Measurements from ENCODE around the gene ABCB9.
"Not testable (repeated sequence)": the region's sequence is repeated elsewhere in the genome, so short reads cannot be mapped to it uniquely, and the experiment has no call there.

ABCB9 gene

GRCh38 chr12:122934722-122935121 lies 31.5 kb downstream of the ABCB9 start:
- no peak for DNase-seq

DNA sequence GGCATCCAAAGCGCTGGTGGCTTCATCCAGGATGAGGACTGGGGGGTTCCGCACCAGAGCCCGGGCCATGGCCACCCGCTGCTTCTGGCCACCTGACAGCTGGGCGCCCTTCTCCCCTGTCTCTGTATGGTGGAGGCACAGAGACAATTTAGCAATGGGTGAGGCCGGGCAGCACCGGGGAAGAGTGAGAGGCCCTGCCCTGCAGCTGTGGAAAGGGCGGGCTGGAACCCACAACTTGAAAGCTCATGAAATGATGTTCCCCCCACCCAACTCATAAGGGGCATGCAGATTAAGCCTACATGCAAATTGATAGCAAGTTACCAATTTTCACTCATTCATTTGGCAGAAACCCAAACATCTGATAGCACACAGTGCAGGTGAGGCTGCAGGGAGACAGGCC lies 34.1 kb downstream of the ABCB9 start:
- no peak for DNase-seq

DNA sequence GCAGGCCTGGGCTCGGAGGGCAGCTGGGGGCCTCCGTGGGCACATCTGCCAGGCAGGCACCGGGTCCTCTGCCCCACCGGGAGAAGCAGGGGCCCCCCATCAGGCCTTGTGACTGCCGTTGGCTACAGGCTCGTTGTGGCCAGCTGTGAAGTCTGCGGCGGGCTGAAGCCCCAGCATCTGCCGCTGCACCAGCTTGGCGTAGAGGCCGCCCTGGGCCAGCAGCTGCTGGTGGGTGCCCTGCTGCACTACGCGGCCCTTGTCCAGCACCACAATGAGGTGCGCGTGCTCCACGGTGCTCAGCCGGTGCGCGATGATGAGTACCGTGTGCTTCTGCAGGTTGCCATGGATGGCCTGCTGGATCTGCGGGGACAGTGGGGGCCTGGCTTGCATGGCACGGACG lies 36.5 kb downstream of the ABCB9 start:
- no peak for DNase-seq

DNA sequence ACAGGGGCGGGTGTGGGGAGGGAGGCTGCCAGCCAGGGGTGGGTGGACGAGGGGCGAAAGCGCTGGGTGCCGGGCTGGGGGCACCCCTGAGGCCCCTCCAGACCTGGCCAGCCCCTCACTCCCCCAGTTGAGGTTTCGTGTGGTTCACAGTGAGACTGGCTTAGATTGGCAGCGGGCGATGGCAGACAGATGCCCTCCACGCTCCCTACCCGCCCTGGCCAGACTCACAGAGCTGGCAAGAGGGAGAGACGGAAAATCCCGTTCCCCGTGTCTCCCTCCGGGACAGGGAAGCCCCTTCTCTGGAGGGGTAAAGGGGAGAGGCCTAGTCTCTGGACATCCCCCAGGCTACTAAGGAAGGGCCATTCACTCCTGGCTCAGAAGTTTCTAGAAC lies 37.1 kb downstream of the ABCB9 start:
- no peak for DNase-seq

DNA sequence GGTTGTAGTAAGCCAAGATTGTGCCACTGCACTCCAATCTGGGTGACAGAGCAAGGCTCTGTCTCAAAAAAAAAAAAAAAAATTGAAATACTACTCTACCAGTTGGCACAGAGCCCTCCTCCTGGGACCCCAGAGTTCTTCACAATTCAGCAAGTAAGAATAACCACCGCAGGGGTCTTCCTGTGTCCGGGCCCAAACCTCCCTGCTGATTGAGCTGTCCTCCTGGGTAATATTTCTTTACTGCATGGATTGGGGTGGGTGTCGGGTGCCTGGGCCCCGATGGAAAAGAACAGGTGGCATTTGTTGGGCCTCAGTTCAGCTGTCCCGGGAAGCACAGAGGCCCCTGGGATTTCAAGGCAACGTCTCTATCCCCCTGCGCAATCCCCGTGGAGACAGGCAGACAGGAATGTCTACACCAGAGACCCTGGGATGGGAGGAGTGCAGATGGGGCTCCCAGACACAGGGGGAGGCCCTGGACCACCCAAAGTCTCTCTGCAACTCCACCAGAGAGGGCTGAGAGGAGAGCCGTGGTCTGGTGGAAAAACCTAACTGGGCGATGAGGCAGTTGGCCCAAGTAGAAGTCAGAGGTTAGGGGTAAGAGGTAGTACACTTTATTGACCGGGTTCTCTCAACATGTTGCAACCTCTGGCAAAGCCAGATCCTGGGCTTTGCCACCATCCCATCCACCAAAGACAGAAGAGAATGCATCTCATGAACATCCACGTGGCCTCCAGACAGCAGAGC lies 37.7 kb downstream of the ABCB9 start:
- no peak for DNase-seq

DNA sequence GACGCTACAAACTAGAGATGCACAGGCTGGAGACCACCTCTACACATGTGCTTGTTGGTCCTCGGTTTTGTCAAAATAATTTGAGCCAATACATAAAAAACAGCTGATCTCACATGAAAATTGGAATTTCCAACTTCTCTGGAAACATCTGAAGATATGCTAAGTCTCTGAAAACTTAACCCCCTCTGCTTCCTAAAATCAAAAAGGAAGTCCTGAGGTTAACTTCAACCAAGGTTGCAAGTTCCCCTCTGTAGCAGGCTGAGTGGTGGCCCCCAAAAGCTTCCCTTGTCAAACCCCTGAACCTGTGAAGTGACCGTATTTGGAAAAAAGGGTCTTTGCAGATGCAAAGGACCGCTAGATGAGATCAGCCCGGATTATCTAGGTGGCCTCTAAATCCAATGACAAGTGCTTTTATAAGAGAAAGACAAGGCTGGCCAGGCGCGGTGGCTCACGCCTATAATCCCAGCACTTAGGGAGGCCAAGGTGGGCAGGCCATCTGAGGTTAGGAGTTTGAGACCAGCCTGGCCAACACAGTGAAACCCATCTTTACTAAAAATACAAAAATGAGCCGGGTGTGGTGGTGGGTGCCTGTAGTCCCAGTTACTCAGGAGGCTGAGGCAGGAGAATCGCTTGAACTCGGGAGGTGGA lies 38.4 kb downstream of the ABCB9 start:
- no peak for DNase-seq

- no peak for DNase-seq
These were observed 44.3 kb downstream of the ABCB9 start for GRCh38 chr12:122921917-122922316.

DNA sequence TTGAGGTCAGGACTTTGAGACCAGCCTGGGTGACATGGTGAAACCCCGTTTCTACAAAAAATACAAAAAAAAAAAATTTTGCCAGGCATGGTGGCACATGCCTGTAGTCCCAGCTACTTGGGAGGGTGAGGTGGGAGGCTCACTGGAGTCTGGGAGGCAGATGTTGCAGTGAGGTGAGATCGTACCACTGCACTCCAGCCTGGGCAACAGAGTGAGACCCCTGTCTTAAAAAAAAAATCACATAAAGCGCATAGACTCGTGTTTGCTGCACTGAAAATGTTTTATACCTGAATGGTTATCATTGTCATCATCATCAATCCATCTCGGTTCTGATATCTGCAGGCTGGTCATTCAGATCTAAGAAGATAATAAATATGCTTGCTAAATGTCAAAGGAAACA lies 45.6 kb downstream of the ABCB9 start:
- DNase-seq = no peak

- DNase-seq = no peak
These were observed 47.4 kb downstream of the ABCB9 start for GRCh38 chr12:122918827-122919226.

- no peak for DNase-seq
These were observed 48.6 kb downstream of the ABCB9 start for GRCh38 chr12:122917507-122918121.

- DNase-seq = peak; percentile 24
These were observed 56.6 kb downstream of the ABCB9 start for GRCh38 chr12:122909442-122910288.

DNA sequence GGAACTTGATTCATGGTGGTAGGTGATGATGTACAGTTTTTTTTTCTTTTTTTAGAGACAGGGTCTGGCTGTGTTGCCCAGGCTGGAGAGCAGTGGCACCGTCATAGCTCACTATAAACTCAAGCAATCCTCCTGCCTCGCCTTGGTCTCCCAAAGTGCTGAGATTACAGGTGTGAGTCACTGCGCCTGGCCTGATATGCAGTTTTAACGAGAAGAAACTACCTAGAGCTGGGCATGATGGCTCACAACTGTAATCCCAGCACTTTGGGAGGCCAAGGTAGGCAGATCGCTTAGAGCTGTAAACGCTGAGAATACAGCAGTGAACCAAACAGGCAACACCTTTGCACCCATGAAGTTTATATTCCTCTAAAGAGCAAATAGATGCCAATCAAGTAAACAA lies 57.3 kb downstream of the ABCB9 start:
- DNase-seq = no peak

DNA sequence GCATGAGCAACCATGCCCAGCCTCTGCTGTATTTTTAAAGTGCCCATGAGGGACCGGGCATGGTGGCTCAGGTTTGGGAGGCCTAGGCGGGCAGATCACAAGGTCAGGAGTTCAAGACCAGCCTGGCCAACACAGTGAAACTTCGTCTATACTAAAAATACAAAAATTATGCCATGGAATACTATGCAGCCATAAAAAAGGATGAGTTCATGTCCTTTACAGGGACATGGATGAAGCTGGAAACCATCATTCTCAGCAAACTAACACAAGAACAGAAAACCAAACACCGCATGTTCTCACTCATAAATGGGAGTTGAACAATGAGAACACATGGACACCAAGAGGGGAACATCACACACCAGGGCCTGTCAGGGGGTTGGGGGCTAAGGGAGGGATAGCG lies 61.0 kb downstream of the ABCB9 start:
- DNase-seq = not testable (repeated sequence)

- no peak for DNase-seq
These were observed 62.6 kb downstream of the ABCB9 start for GRCh38 chr12:122903693-122904034.

GRCh38 chr12:122902854-122903692 lies 63.2 kb downstream of the ABCB9 start:
- no peak for DNase-seq

- no peak for DNase-seq
These were observed 66.4 kb downstream of the ABCB9 start for GRCh38 chr12:122899887-122900286.

GRCh38 chr12:122896662-122897061 lies 69.6 kb downstream of the ABCB9 start:
- DNase-seq = no peak

DNA sequence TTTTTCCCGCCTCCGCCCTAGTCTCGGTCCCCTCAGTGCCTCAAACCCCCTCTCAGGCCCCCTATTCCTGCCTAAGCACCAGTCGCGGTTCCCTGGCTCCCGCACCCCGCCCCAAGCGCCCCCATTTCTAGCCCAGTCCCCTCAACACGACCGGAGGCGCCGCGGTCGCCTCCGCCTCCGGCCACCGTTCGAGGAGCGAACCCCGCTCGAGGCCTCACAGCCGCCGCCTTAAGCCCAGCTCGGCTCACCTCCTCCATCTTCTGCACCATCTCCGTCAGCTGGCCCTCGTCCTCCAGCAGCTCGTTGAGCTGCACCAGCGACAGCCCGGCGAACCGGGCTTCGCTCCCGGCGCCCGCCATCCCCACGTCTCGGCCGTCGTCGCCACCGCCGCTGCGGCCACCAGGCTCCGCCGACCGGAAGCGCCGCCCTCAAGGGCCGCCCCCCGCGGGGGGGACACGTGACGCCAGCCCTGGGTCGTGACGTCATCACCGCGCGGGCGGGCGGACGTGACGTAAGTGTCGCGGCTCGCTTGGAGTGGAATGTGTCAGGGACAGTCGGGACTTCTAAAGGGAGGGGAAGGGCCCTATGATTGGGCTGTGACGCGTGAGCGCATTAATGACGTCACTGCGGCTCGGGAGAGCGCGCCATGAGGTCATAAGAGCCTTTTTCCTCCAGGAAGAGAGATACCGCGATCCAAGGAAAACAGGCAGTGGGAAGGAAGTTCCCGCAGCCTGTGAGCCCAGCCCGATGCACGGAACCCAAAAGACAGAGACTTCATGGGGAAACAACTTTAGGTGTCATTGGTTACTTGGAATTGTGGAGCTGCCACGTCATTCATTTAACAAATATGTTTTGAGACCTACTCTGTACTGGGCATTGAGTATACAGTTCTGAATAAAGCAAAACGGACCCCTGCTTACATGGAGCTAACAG lies 70.3 kb downstream of the ABCB9 start, which contains the start of gene VPS37B:
VPS37B (minus strand) TSS at position 421 of the 933 bp plus-strand sequence; CDS start at position 359, 62 bp downstream.
- no peak for DNase-seq

- DNase-seq = no peak
These were observed 71.0 kb downstream of the ABCB9 start for GRCh38 chr12:122895320-122895703.

DNA sequence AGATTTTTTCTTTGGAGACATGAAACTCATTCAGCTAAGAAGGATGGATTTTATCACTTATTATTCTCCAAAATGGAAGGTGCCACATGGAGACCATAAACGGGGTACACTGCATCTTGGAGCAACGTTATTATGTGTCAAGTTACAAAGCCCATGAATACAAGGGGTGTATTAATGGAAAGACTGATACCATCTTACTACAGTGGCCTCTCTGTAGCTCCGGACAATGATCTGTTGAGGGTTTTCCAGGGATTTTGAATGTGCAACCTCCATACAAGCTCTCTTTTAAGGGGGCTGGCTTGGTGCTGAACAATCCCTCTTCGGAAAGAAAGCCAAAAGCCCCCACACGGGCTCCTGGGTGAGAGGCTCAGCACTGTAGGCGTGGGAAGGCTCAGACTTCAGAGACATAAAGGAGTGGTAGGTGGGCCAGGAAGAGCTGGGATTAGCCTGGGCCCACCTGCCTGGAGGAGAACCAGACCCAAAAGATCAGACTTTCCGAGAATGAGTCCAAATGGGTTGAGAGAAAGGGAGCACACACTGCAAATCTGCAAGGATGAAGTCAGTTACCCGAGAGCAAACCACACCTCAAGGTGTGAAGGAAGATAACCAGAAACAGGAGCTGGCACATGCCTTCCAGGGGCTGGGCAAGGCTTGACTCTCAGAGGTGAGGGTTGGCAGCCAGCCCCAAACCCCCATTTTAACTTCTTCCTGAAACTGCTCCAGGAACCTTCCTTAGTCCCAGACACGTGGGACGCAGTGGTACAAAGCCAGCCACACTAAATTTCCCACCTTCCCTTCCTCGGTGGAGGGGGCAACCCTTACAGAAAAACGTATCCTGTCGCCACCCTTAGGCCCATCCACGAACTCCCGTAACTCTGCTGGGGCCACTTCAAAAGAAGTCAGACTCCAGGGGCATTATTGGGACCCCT lies 71.8 kb downstream of the ABCB9 start:
- no peak for DNase-seq

Data from NCI-H1694 (cell line).